HG02938 (cell line): Measurements from ENCODE around the gene PALM3.
A peak's percentile ranks its signal among the peaks of the same experiment; 100 is the strongest.

Experiments
- ATAC-seq: cut with Tn5 transposase; IDR thresholded peaks from one replicate; pipeline ENCODE4 v1.9.1; 2021; ENCODE audit warnings: mild to moderate bottlenecking, moderate library complexity; ENCODE audit not compliant: unreplicated experiment

Gene PALM3

GRCh38 chr19:14061751-14062557, at the start of gene PALM3:
PALM3 (minus strand) TSS chr19:14062076; CDS start chr19:14061980, 96 bp downstream.
- ATAC-seq: no peak

- no peak for ATAC-seq
These were observed 49.6 kb upstream of the PALM3 start for GRCh38 chr19:14111486-14111885.

GRCh38 chr19:14110650-14111049, 48.8 kb upstream of the PALM3 start:
- ATAC-seq: no peak

- no peak for ATAC-seq
These were observed 45.9 kb upstream of the PALM3 start for GRCh38 chr19:14107581-14108461.

- ATAC-seq: no peak
These were observed 45.0 kb upstream of the PALM3 start for GRCh38 chr19:14106840-14107239.

GRCh38 chr19:14105680-14106079, 43.8 kb upstream of the PALM3 start:
- no peak for ATAC-seq

GRCh38 chr19:14103310-14103709, 41.4 kb upstream of the PALM3 start:
- no peak for ATAC-seq

GRCh38 chr19:14102756-14103155, 40.9 kb upstream of the PALM3 start:
- ATAC-seq: no peak

- ATAC-seq: no peak
These were observed 40.3 kb upstream of the PALM3 start for GRCh38 chr19:14102102-14102696.

GRCh38 chr19:14101003-14101545, 39.2 kb upstream of the PALM3 start:
- no peak for ATAC-seq

- no peak for ATAC-seq
These were observed 35.8 kb upstream of the PALM3 start for GRCh38 chr19:14097532-14098151.

GRCh38 chr19:14096272-14096992, 34.6 kb upstream of the PALM3 start:
- no peak for ATAC-seq

- ATAC-seq: no peak
These were observed 33.0 kb upstream of the PALM3 start for GRCh38 chr19:14094854-14095253.

- no peak for ATAC-seq
These were observed 31.4 kb upstream of the PALM3 start for GRCh38 chr19:14093117-14093823.

GRCh38 chr19:14091813-14092462, 30.1 kb upstream of the PALM3 start:
- peak; percentile 22 for ATAC-seq

- peak; percentile 47 for ATAC-seq
These were observed 29.4 kb upstream of the PALM3 start for GRCh38 chr19:14091081-14091812.

GRCh38 chr19:14090509-14091080, 28.7 kb upstream of the PALM3 start, which contains the start of gene SAMD1:
SAMD1 (minus strand) TSS chr19:14090751.
- ATAC-seq: peak; percentile 25
